Stomach (tissue), 9 donors: ENCODE data around the gene EFCAB5. TPM values are rescaled to one million over a fixed set of nuclear protein-coding genes. Genes with fewer than 3 reads are reported as not detected.

Experiments used
- DNase-seq, 2 donors: peaks; one replicate each; pipeline versions ENCODE4 v3.0.0 to v3.0.0-alpha.2; 2013 to 2019
- H3K27ac ChIP-seq, 5 donors: fragments of 200-600 bp in 4 of 5; sonication (generic) in 4 of 5; one replicate each; pipeline ENCODE4 v1.5.1; 2013 to 2019; ENCODE audit warnings: mild to moderate bottlenecking in 1 of 5, moderate library complexity in 1 of 5
- H3K27me3 ChIP-seq, 3 donors: fragments of 200-600 bp; sonication (generic); one replicate each; pipeline ENCODE4 v1.5.1; 2017 to 2019; ENCODE audit warnings: mixed run types in 1 of 3
- H3K36me3 ChIP-seq, 4 donors: fragments of 200-600 bp; sonication (generic); 1 replicate in 3 of 4; 2 replicates in 1 of 4; pipeline ENCODE4 v1.5.1; 2016 to 2019
- H3K4me1 ChIP-seq, 4 donors: fragments of 200-600 bp; sonication (generic); one replicate each; pipeline ENCODE4 v1.5.1; 2016 to 2019
- H3K4me3 ChIP-seq, 4 donors: fragments of 200-600 bp; sonication (generic) in 3 of 4; one replicate each; pipeline ENCODE4 v1.5.1; 2016 to 2019; ENCODE audit warnings: mild to moderate bottlenecking in 1 of 4
- H3K9me3 ChIP-seq, 4 donors: fragments of 200-600 bp; sonication (generic); one replicate each; pipeline ENCODE4 v1.5.1; 2016 to 2019
- CTCF ChIP-seq, 7 experiments: fragments of 450-650 bp in 4 of 7; fragments of 200-600 bp in 3 of 7; sonication (generic) in 3 of 7; IDR thresholded peaks; one replicate each; pipeline ENCODE4 v1.5.1; 2016 to 2019; ENCODE audit warnings: antibody characterized with exemption in 7 of 7, control low read depth in 2 of 7, mild to moderate bottlenecking in 1 of 7
- EP300 ChIP-seq: sonication (generic); formaldehyde crosslinking; IDR thresholded peaks from one replicate; pipeline ENCODE4 v1.6.1; 2017; ENCODE audit warnings: antibody characterized with exemption
- POLR2A ChIP-seq, 4 donors: fragments of 450-650 bp; IDR thresholded peaks; one replicate each; pipeline ENCODE4 v1.6.1; 2016; ENCODE audit warnings: antibody characterized with exemption in 4 of 4, control low read depth in 2 of 4, mild to moderate bottlenecking in 1 of 4, moderate library complexity in 1 of 4
- POLR2AphosphoS5 ChIP-seq, 3 donors: sonication (generic); formaldehyde crosslinking; IDR thresholded peaks; one replicate each; pipeline ENCODE4 v1.6.1; 2016; ENCODE audit warnings: antibody characterized with exemption in 3 of 3
- WGBS, 5 donors: extraction: QIAGEN DNeasy Blood & Tissue Kit in 3 of 5; methylation state at CpG; one replicate each; pipeline versions ENCODE4 v1.1.5 to v1.1.7; 2013 to 2018; 5-methylcytosine and 5-hydroxymethylcytosine counted together
- intact Hi-C: fragments of 100-400 bp; cut with DNase I; formaldehyde crosslinking; loops from one replicate; pipeline ENCODE4 v1.15.1; 2023; ENCODE audit warnings: low total_unique reads
- polyA plus RNA-seq, 3 donors: library from polyadenylated mRNA; stranded (reverse); fragments of 200-250 nt; gene quantifications; one replicate each; pipeline ENCODE4 v1.2.3, GENCODE V29; 2013
- total RNA-seq, 5 donors: library from RNA; depleted of rRNA; stranded (reverse); fragments of >200 nt; gene quantifications; one replicate each; pipeline versions ENCODE4 v1.1.0 to v1.2.3, GENCODE V29; 2014 to 2016
- donor health status: healthy with polysubstance abuse.
- donor health status: Bipolar disorder and iron deficiency.
- donor health status: healthy.

The EFCAB5 gene
- total and polyA plus RNA-seq, 8 donors: 0.05 to 2.8 (median 1.4) TPM; not detected in 4

- no peak for DNase-seq
- WGBS, 5 donors: 88 to 95% (median 93%) methylated on average over 3 of the region's 3 CpGs
- intact Hi-C loops: no loop called here
Observed at GRCh38 chr17:29996458-29996857, 55.0 kb downstream of the EFCAB5 start.

GRCh38 chr17:30000001-30000754 is 58.7 kb downstream of the EFCAB5 start:
- DNase-seq: no peak
- Histone ChIP-seq H3K9me3 (no peaks in the 10 kb centered on the region), H3K4me1 (peaks cover 0 to 10% (median 2%) of the 10 kb centered on the region in 4 donors), H3K27ac (no peak overlapping the region), H3K27me3 (no peaks in the 10 kb centered on the region), H3K4me3 (no peak overlapping the region), H3K36me3 (no peaks in the 10 kb centered on the region)
- TF ChIP-seq POLR2AphosphoS5 (IDR thresholded peaks at IDR 0.05): no peak
- no peak for TF ChIP-seq CTCF (IDR thresholded peaks at IDR 0.05)
- TF ChIP-seq POLR2A (IDR thresholded peaks at IDR 0.05): no peak
- TF ChIP-seq EP300: no peak
- intact Hi-C loops: no loop called here
- WGBS, 5 donors: 31 to 49% (median 40%) methylated on average over 3 of the region's 3 CpGs

More at GRCh38 chr17:29996458-29996857, 55.0 kb downstream of the EFCAB5 start:
- H3K4me3 ChIP-seq: no peak overlapping the region
- TF ChIP-seq POLR2A (IDR thresholded peaks at IDR 0.05) (no peak), EP300 (no peak), POLR2AphosphoS5 (IDR thresholded peaks at IDR 0.05) (no peak), CTCF (IDR thresholded peaks at IDR 0.05) (no peak)
- H3K36me3 ChIP-seq: no peaks in the 10 kb centered on the region
- no peak overlapping the region for H3K27ac ChIP-seq
- H3K27me3 ChIP-seq: no peaks in the 10 kb centered on the region
- peaks cover 0 to 10% (median 2%) of the 10 kb centered on the region in 4 donors for H3K4me1 ChIP-seq
- peaks cover 3 to 15% (median 6%) of the 10 kb centered on the region in 4 donors for H3K9me3 ChIP-seq

DNA sequence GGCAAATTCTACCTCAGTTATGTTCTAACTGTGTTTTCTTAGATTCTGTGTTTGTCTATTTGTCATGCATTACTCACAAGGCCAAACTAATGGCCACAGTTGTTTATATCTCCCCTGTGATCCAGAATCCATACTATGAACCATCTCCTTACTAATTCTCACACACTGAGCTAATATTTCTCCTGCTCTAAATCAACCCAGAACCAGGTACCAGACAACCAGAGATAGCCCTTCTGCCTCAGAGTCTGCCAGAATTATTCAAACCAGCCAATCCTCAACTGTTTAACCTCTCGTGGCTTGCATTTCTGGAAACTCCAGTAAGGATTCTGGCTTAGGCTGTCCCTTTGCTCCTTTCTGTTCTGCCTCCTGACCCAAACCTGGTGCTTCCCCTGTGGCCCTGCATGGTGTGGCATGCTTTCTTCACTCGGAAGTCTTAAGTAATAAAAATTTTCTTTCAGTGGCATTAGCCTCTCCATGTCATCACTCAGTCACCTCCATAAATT is 59.4 kb downstream of the EFCAB5 start:
- H3K9me3 ChIP-seq: no peaks in the 10 kb centered on the region
- TF ChIP-seq POLR2A (IDR thresholded peaks at IDR 0.05) (no peak), POLR2AphosphoS5 (IDR thresholded peaks at IDR 0.05) (no peak), EP300 (no peak), CTCF (IDR thresholded peaks at IDR 0.05) (no peak)
- no peaks in the 10 kb centered on the region for H3K36me3 ChIP-seq
- WGBS, 5 donors: 43 to 55% (median 51%) methylated on average over 2 of the region's 2 CpGs
- no peak overlapping the region for H3K4me3 ChIP-seq
- no peaks in the 10 kb centered on the region for H3K27me3 ChIP-seq
- no peak overlapping the region for H3K27ac ChIP-seq
- DNase-seq: no peak
- intact Hi-C loops: no loop called here
- H3K4me1 ChIP-seq: peaks cover 0 to 10% (median 2%) of the 10 kb centered on the region in 4 donors

GRCh38 chr17:30002088-30002487 is 60.7 kb downstream of the EFCAB5 start:
- no peak overlapping the region for H3K27ac ChIP-seq
- H3K4me1 ChIP-seq: peaks cover 0 to 10% (median 2%) of the 10 kb centered on the region in 4 donors
- no peak for TF ChIP-seq POLR2A (IDR thresholded peaks at IDR 0.05)
- no peak for TF ChIP-seq CTCF (IDR thresholded peaks at IDR 0.05)
- TF ChIP-seq EP300: no peak
- TF ChIP-seq POLR2AphosphoS5 (IDR thresholded peaks at IDR 0.05): no peak
- no peaks in the 10 kb centered on the region for H3K36me3 ChIP-seq
- H3K9me3 ChIP-seq: no peaks in the 10 kb centered on the region
- DNase-seq: no peak
- no peaks in the 10 kb centered on the region for H3K27me3 ChIP-seq
- intact Hi-C loops: no loop called here
- no peak overlapping the region for H3K4me3 ChIP-seq
